Gastrocnemius medialis (tissue), 4 donors: ENCODE results near the gene SNTG2.

Experiments
- CTCF ChIP-seq, 5 experiments: fragments of 450-650 bp in 3 of 5; fragments of 200-600 bp in 2 of 5; sonication (generic) in 2 of 5; IDR thresholded peaks in 4 of 5; conservative IDR thresholded peaks in 1 of 5; 1 replicate in 4 of 5; 2 replicates in 1 of 5; pipeline ENCODE4 v1.5.1; 2016 to 2019; ENCODE audit warnings: antibody characterized with exemption in 5 of 5, mild to moderate bottlenecking in 3 of 5, moderate library complexity in 3 of 5
- POLR2A ChIP-seq, 2 donors: fragments of 450-650 bp; IDR thresholded peaks; one replicate each; pipeline ENCODE4 v1.6.1; 2017; ENCODE audit warnings: antibody characterized with exemption in 2 of 2, mild to moderate bottlenecking in 2 of 2, moderate library complexity in 2 of 2

GRCh38 chr2:1060987-1061386 is 110.3 kb downstream of the SNTG2 start:
- TF ChIP-seq CTCF (IDR thresholded peaks at IDR 0.05 in 4 of 5, conservative IDR thresholded peaks at IDR 0.05 in 1 of 5) (no peak), POLR2A (IDR thresholded peaks at IDR 0.05) (no peak)
